T-cell (primary cell): ENCODE results near the gene CCDC127. TPM values are rescaled to one million over a fixed set of nuclear protein-coding genes. Genes with fewer than 3 reads are reported as not detected.

Experiments
- ATAC-seq, 4 experiments: fragments of 200-7000 bp in 3 of 4; fragments of 150-1000 bp in 1 of 4; cut with Tn5 transposase; replicated peaks in 1 of 4; 1 replicate in 3 of 4; 2 replicates in 1 of 4; pipeline ENCODE4 v1.10.0; 2021; ENCODE audit warnings: moderate library complexity in 3 of 4, mild to moderate bottlenecking in 2 of 4, moderate number of reproducible peaks in 1 of 4
- CTCF ChIA-PET, 2 donors: fragments of 300-600 bp; sonication (Branson Sonifier 250); formaldehyde crosslinking; loops; one replicate each; lab custom pipeline; 2022; ENCODE audit warnings: antibody characterized with exemption in 2 of 2; lab: Charles Lee
- POLR2A ChIA-PET, 2 donors: fragments of 300-600 bp; sonication (Branson Sonifier 250); formaldehyde crosslinking; loops; one replicate each; lab custom pipeline; 2022; ENCODE audit warnings: antibody characterized with exemption in 2 of 2; lab: Charles Lee
- DNase-seq, 35 experiments: peaks; one replicate each; pipeline versions ENCODE4 v3.0.0 to v3.0.0-alpha.2; 2013 to 2023
- H3K27ac ChIP-seq: one replicate; pipeline ENCODE4 v1.5.1; 2013; ENCODE audit warnings: low read length
- H3K27me3 ChIP-seq, 2 experiments: replicated peaks in 1 of 2; 1 replicate in 1 of 2; 2 replicates in 1 of 2; pipeline versions ENCODE4 v1.6.1 to v1.7.0; 2013; ENCODE audit warnings: low read length in 1 of 2, mixed read lengths in 1 of 2; ENCODE audit not compliant: control insufficient read depth in 2 of 2, insufficient read depth in 2 of 2; ENCODE audit errors: extremely low read depth in 1 of 2
- H3K36me3 ChIP-seq, 2 donors: 1 replicate in 1 of 2; 2 replicates in 1 of 2; pipeline versions ENCODE4 v1.6.1 to v1.7.0; 2013; ENCODE audit warnings: low read length in 1 of 2; ENCODE audit not compliant: control insufficient read depth in 2 of 2, insufficient read depth in 1 of 2; ENCODE audit errors: extremely low read depth in 1 of 2
- H3K4me1 ChIP-seq, 2 experiments: 1 replicate in 1 of 2; 2 replicates in 1 of 2; pipeline versions ENCODE4 v1.6.1 to v1.7.0; 2013; ENCODE audit warnings: low read length in 2 of 2, mixed read lengths in 1 of 2; ENCODE audit not compliant: insufficient read depth in 2 of 2, control insufficient read depth in 1 of 2; ENCODE audit errors: extremely low read depth in 1 of 2
- H3K4me3 ChIP-seq, 2 donors: 1 replicate in 1 of 2; 2 replicates in 1 of 2; pipeline versions ENCODE4 v1.5.1 to v1.7.0; 2013; ENCODE audit warnings: mild to moderate bottlenecking in 2 of 2, low read length in 1 of 2, moderate library complexity in 1 of 2; ENCODE audit not compliant: control insufficient read depth in 1 of 2; ENCODE audit errors: extremely low read depth in 1 of 2
- H3K9me3 ChIP-seq: 2 replicates; pipeline ENCODE4 v1.7.0; 2013
- H3K27ac Mint-ChIP-seq, 2 donors: one replicate each; pipeline ENCODE4 v1.8.0; 2020 to 2021; ENCODE audit warnings: mild to moderate bottlenecking in 2 of 2, mixed read lengths in 2 of 2
- H3K27me3 Mint-ChIP-seq, 2 donors: one replicate each; pipeline ENCODE4 v1.8.0; 2021 to 2022; ENCODE audit warnings: mixed read lengths in 2 of 2
- H3K36me3 Mint-ChIP-seq: one replicate; pipeline ENCODE4 v1.8.0; 2021; ENCODE audit warnings: mixed read lengths
- H3K4me1 Mint-ChIP-seq, 3 donors: one replicate each; pipeline ENCODE4 v1.8.0; 2020 to 2022; ENCODE audit warnings: mixed read lengths in 3 of 3, mild to moderate bottlenecking in 1 of 3
- H3K4me3 Mint-ChIP-seq, 3 donors: one replicate each; pipeline ENCODE4 v1.8.0; 2020 to 2022; ENCODE audit warnings: mild to moderate bottlenecking in 3 of 3, mixed read lengths in 3 of 3, moderate library complexity in 3 of 3
- H3K9me3 Mint-ChIP-seq, 3 donors: one replicate each; pipeline ENCODE4 v1.8.0; 2020 to 2022; ENCODE audit warnings: mixed read lengths in 3 of 3
- WGBS: methylation state at CpG from one replicate; pipeline ENCODE4 v1.1.5; 2013; ENCODE audit warnings: missing lambda C conversion rate; ENCODE audit not compliant: insufficient coverage; 5-methylcytosine and 5-hydroxymethylcytosine counted together
- total RNA-seq, 35 experiments: library from RNA in 6 of 35; stranded (reverse) in 6 of 35; fragments of 120-200 nt in 1 of 35; gene quantifications; one replicate each; pipeline versions ENCODE4 v1.2.1 to v1.2.4 and lab custom pipeline; 2013 to 2026

Gene CCDC127
- total RNA-seq, 5 donors from 2014 or later (not counting 1 experiment from before 2014, with no cell fraction given), result 2.5 to 9.8 (median 6.3) TPM

DNA sequence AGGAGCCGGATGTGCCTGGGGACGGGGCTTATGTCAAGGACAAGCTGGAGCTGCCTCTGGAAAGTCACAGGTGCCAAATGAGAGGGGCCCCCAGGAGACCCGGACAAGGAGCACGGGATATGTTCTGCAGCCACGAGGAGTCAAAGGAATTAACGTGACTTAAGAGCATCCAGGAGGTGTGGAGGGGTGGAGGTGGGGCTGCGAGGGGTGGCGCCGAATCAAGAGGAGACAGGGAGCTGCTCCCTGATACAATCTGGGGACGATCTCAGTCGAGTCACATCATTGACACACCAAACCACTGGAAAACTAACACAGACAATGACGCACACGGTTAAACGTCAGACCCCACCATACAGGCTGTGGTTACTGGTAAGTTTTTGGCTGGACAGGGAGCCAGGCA lies 10.4 kb downstream of the CCDC127 start:
- no peak overlapping the region for H3K4me3 ChIP-seq
- peaks cover 14 to 21% (median 17%) of the 10 kb centered on the region in 3 donors for H3K4me1 Mint-ChIP-seq
- no peak overlapping the region for H3K27ac Mint-ChIP-seq
- H3K4me3 Mint-ChIP-seq, result no peak overlapping the region
- no peak for ATAC-seq
- no peaks in the 10 kb centered on the region for H3K9me3 ChIP-seq
- POLR2A ChIA-PET, result no interaction called here
- no peak overlapping the region for H3K27ac ChIP-seq
- no peaks in the 10 kb centered on the region for H3K9me3 Mint-ChIP-seq
- CTCF ChIA-PET, result no interaction called here
- H3K4me1 ChIP-seq, result no peaks in the 10 kb centered on the region
- H3K36me3 Mint-ChIP-seq, result peaks cover 39% of the 10 kb centered on the region
- H3K36me3 ChIP-seq, result peaks cover 13 to 32% of the 10 kb centered on the region in 2 donors
- WGBS, result 92% methylated on average over 5 of the region's 14 CpGs
- no peak for DNase-seq
- H3K27me3 Mint-ChIP-seq, result no peaks in the 10 kb centered on the region
- no peaks in the 10 kb centered on the region for H3K27me3 ChIP-seq

DNA sequence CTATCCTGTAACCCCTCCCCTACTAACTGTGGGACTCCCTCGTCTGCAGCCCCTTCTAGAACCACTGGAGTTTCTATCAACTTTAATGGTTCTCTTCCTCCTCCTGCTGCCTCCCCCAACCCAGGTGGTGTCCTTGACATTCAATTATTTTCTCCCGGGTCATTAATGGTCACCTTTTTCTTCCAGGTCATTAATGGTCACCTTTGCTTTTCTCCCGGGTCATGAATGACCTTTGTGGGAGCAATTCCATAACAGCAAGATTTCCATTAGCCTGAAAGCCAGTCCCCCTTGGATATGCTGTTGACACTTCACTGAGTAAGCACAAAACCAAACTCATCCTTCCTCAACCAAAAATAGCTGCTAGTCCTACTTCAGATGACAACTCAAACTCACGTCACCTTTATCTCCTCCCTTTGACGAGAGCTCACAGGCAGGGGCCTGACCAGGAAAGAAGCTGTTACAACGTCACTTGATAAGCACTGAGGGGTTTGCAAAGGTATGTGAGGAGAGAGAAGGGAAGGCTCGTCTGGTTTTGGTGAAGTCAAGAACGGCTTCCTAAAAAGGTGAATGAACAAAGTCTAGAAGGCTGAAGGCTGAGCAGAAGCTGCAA lies 10.9 kb downstream of the CCDC127 start:
- ChIA-PET POLR2A (no interaction called here), CTCF (no interaction called here)
- Mint-ChIP-seq H3K27ac (peak overlapping the region in 1 of 2 donors; percentile 61), H3K36me3 (peaks cover 44% of the 10 kb centered on the region), H3K4me3 (no peak overlapping the region), H3K4me1 (peaks cover 14 to 27% (median 17%) of the 10 kb centered on the region in 3 donors), H3K27me3 (no peaks in the 10 kb centered on the region), H3K9me3 (no peaks in the 10 kb centered on the region)
- DNase-seq (no peak), ATAC-seq (no peak)
- no peak overlapping the region for H3K4me3 ChIP-seq
- H3K4me1 ChIP-seq, result no peaks in the 10 kb centered on the region
- H3K9me3 ChIP-seq, result no peaks in the 10 kb centered on the region
- peaks cover 13 to 33% of the 10 kb centered on the region in 2 donors for H3K36me3 ChIP-seq
- no peaks in the 10 kb centered on the region for H3K27me3 ChIP-seq
- WGBS, result 99% methylated on average over 5 of the region's 8 CpGs
- no peak overlapping the region for H3K27ac ChIP-seq

DNA sequence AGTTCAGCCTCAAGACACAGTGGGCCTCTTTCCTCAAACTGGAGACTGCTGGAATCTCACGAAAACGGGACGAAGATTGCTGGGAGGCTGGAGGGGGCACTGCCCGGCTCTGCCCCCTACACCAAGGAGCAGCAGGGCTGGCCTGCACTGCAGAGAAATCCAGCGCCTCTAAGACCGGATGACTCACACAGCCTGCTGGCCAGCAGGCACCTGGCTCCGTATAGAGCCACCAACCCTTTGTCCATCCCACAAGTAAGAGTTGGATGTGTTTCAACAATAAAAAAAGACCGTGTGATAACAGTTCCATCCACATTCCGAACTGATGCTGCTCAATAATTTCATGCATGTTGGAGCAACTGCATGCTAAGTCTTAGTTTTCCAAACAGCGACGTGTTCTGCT lies 11.5 kb downstream of the CCDC127 start:
- ChIA-PET POLR2A (no interaction called here), CTCF (no interaction called here)
- H3K4me3 ChIP-seq, result no peak overlapping the region
- Mint-ChIP-seq H3K27me3 (no peaks in the 10 kb centered on the region), H3K36me3 (peaks cover 48% of the 10 kb centered on the region), H3K4me3 (no peak overlapping the region), H3K4me1 (peaks cover 14 to 30% (median 17%) of the 10 kb centered on the region in 3 donors), H3K9me3 (no peaks in the 10 kb centered on the region), H3K27ac (no peak overlapping the region)
- no peaks in the 10 kb centered on the region for H3K9me3 ChIP-seq
- WGBS, result 95% methylated on average over 8 of the region's 11 CpGs
- no peak overlapping the region for H3K27ac ChIP-seq
- no peaks in the 10 kb centered on the region for H3K4me1 ChIP-seq
- DNase-seq (no peak), ATAC-seq (no peak)
- no peaks in the 10 kb centered on the region for H3K27me3 ChIP-seq
- H3K36me3 ChIP-seq, result peaks cover 13 to 33% of the 10 kb centered on the region in 2 donors

DNA sequence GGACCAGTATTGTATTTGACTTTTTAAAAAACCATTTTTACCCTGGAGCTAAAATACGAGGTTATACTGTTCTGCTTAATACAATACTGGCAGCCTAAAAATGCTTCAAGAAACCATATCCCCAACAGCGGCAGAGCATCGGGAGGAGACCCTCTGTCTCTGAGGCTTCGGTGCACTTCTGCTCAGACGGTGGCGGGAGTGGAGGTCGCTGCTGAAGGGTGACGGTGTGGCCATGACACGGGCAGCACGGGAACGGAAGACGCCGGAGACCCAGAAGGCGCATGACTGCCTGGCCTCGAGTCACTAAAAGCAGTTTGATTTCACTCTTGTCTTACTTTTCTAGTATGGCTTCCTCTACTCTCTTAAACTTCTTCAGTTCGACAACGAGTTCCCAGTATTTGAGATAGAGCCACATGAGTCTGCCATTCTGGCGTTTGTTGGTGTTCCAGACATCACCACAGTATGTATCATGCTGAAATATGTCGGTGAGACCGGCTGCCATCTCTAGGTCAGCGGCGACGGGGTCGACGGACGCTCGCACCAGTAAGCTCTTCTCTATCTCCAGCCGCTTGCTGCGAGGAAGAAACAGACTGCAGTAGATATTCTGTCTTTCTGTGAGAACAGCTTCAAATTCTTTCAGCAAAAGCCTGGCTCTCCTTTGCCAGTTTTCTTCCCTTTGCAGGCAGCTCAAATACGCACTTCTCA lies 12.8 kb downstream of the CCDC127 start:
- Histone ChIP-seq H3K36me3 (peaks cover 13 to 33% of the 10 kb centered on the region in 2 donors), H3K4me3 (no peak overlapping the region), H3K27ac (no peak overlapping the region), H3K4me1 (no peaks in the 10 kb centered on the region), H3K27me3 (no peaks in the 10 kb centered on the region), H3K9me3 (no peaks in the 10 kb centered on the region)
- peaks cover 43% of the 10 kb centered on the region for H3K36me3 Mint-ChIP-seq
- ChIA-PET POLR2A (interaction anchor here in 1 of 2 donors (0.6 kb wide), 1 partner anchor 29 kb away, joined by 3 read pairs; no protein-coding TSS in a partner anchor), CTCF (no interaction called here)
- no peaks in the 10 kb centered on the region for H3K27me3 Mint-ChIP-seq
- no peak overlapping the region for H3K4me3 Mint-ChIP-seq
- H3K27ac Mint-ChIP-seq, result no peak overlapping the region
- H3K9me3 Mint-ChIP-seq, result no peaks in the 10 kb centered on the region
- WGBS, result 99% methylated on average over 28 of the region's 30 CpGs
- H3K4me1 Mint-ChIP-seq, result peaks cover 11 to 26% (median 12%) of the 10 kb centered on the region in 3 donors
- DNase-seq (no peak), ATAC-seq (no peak)

DNA sequence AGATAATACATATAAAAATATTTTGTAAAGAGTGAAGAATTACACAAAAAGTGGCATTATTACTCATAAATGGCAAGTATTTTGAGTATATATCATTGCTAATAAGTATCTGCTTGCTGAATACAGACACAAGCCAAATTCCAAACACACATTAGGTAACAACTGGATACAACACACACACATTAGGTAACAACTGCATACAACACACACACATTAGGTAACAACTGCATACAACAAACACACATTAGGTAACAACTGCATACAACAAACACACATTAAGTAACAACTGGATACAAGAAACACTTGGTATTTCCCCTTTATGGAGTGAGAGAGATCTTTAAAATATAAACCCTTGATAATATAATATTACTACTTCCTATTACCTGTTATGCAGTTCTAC lies 13.5 kb downstream of the CCDC127 start:
- no peak overlapping the region for H3K4me3 Mint-ChIP-seq
- Histone ChIP-seq H3K4me1 (no peaks in the 10 kb centered on the region), H3K36me3 (peaks cover 13 to 33% of the 10 kb centered on the region in 2 donors), H3K27me3 (no peaks in the 10 kb centered on the region), H3K27ac (no peak overlapping the region), H3K4me3 (no peak overlapping the region), H3K9me3 (no peaks in the 10 kb centered on the region)
- peaks cover 5 to 19% (median 5%) of the 10 kb centered on the region in 3 donors for H3K4me1 Mint-ChIP-seq
- ATAC-seq (no peak), DNase-seq (no peak)
- ChIA-PET POLR2A (no interaction called here), CTCF (interaction anchor here in 1 of 2 donors (0.7 kb wide), 1 partner anchor 413 kb away, joined by 3 read pairs; no protein-coding TSS in a partner anchor)
- no peaks in the 10 kb centered on the region for H3K27me3 Mint-ChIP-seq
- no peaks in the 10 kb centered on the region for H3K9me3 Mint-ChIP-seq
- H3K27ac Mint-ChIP-seq, result no peak overlapping the region
- H3K36me3 Mint-ChIP-seq, result peaks cover 42% of the 10 kb centered on the region

DNA sequence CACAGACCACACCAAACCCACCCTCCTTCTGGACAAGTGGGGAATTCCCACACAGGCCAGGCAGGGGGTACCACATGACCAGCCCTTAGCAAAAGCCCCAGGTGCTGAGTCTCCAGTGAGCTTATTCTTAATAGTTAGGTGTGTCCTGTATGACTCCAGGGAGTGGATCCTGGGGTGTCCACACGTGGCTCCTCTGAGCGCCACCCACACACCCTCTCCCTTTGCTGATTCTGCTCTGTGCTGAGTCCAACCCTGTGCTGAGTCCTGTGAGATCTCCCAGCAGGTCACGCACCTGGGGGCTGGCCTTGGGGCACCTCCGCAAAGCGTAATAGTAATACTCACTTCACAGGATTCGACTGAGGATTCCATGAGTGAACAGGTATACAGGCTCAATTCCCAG lies 14.0 kb downstream of the CCDC127 start:
- H3K4me3 Mint-ChIP-seq, result no peak overlapping the region
- H3K9me3 ChIP-seq, result no peaks in the 10 kb centered on the region
- no CpG with 5 or more reads among the region's 6 CpGs for WGBS
- no peak overlapping the region for H3K4me3 ChIP-seq
- H3K4me1 Mint-ChIP-seq, result peaks cover 4 to 18% (median 5%) of the 10 kb centered on the region in 3 donors
- no peaks in the 10 kb centered on the region for H3K27me3 Mint-ChIP-seq
- ChIA-PET CTCF (interaction anchor here in 1 of 2 donors (0.7 kb wide), 1 partner anchor 413 kb away, joined by 3 read pairs; no protein-coding TSS in a partner anchor), POLR2A (interaction anchor here in 1 of 2 donors (0.7 kb wide), 1 partner anchor 250 kb away, joined by 3 read pairs; no protein-coding TSS in a partner anchor)
- peaks cover 13 to 33% of the 10 kb centered on the region in 2 donors for H3K36me3 ChIP-seq
- ATAC-seq (no peak), DNase-seq (no peak)
- peaks cover 42% of the 10 kb centered on the region for H3K36me3 Mint-ChIP-seq
- no peak overlapping the region for H3K27ac Mint-ChIP-seq
- no peaks in the 10 kb centered on the region for H3K27me3 ChIP-seq
- no peaks in the 10 kb centered on the region for H3K4me1 ChIP-seq
- H3K27ac ChIP-seq, result no peak overlapping the region
- H3K9me3 Mint-ChIP-seq, result no peaks in the 10 kb centered on the region
